ENCODE measurements around the gene CFAP74. TPM values are rescaled to one million over a fixed set of nuclear protein-coding genes. Genes with fewer than 3 reads are reported as not detected.

CFAP74 gene
- total RNA-seq, 3 donors from 2014 or later (not counting 1 experiment from before 2014, with no cell fraction given): not detected

- Histone ChIP-seq H3K4me1 (ENCODE audit: control insufficient read depth, insufficient read depth, low read length) (no peaks in the 10 kb centered on the region), H3K36me3 (ENCODE audit: control insufficient read depth, insufficient read depth, low read length) (no peaks in the 10 kb centered on the region), H3K9me3 (ENCODE audit: control insufficient read depth, insufficient read depth, low read length) (no peaks in the 10 kb centered on the region), H3K27me3 (ENCODE audit: control insufficient read depth, insufficient read depth, low read length) (no peaks in the 10 kb centered on the region), H3K4me3 (ENCODE audit: low read length) (no peak overlapping the region), H3K27ac (ENCODE audit: low read length) (no peak overlapping the region)
- Mint-ChIP-seq H3K4me1 (no peaks in the 10 kb centered on the region), H3K27ac (no peak overlapping the region), H3K4me3 (no peak overlapping the region), H3K36me3 (no peaks in the 10 kb centered on the region), H3K9me3 (no peaks in the 10 kb centered on the region), H3K27me3 (ENCODE audit: low read depth in 2 of 2) (peaks cover 0 to 3% of the 10 kb centered on the region in 2 donors)
- TF ChIP-seq, protein P1, sequence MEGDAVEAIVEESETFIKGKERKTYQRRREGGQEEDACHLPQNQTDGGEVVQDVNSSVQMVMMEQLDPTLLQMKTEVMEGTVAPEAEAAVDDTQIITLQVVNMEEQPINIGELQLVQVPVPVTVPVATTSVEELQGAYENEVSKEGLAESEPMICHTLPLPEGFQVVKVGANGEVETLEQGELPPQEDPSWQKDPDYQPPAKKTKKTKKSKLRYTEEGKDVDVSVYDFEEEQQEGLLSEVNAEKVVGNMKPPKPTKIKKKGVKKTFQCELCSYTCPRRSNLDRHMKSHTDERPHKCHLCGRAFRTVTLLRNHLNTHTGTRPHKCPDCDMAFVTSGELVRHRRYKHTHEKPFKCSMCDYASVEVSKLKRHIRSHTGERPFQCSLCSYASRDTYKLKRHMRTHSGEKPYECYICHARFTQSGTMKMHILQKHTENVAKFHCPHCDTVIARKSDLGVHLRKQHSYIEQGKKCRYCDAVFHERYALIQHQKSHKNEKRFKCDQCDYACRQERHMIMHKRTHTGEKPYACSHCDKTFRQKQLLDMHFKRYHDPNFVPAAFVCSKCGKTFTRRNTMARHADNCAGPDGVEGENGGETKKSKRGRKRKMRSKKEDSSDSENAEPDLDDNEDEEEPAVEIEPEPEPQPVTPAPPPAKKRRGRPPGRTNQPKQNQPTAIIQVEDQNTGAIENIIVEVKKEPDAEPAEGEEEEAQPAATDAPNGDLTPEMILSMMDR (IDR thresholded peaks at IDR 0.05): no peak
- WGBS (ENCODE audit: insufficient coverage): 79% methylated on average over 33 of the region's 33 CpGs
- no peak for ATAC-seq
- no peak for DNase-seq
- intact Hi-C loops (cut with micrococcal nuclease): no loop called here
These were observed 28.3 kb upstream of the CFAP74 start for GRCh38 chr1:2031546-2032540.

DNA sequence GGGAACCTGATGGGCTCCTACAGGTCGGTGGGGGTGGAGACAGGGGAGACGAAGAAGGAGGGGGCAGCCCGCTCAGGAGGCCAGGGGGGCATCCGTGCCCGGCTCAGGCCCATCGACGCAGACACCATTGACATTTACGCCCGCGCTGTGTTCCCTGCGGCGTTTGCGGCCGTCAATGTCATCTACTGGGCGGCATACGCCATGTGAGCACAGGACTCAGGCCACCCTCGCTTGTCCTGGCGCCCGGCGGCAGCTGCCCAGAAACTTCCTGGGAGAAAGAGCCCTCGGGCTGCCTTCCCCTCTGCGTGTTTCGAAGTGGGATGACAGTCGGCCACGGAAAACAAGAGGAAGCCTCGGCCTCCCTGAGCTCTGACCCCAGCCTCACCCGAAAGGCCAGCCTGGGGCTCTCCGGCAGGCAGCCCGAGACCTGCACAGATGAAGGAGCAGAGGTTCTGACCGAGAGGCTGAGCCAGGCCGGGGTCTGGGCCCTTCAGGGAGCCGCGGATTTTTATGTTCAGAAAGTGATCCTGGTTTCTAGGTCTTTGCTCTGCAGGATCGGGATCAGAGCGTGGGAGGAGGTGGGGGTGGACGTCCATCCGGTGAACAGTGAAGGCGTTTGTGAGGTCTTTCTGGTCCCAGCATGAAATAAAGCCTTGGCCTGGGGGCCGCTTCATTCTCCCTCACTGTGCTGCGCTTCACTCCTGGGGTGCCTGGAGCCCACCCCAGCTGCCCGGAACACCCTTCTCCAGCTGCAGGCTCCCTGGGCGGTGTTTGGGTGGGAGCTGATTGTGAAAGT, 26.7 kb upstream of the CFAP74 start:
- no peak overlapping the region for H3K4me3 Mint-ChIP-seq
- Histone ChIP-seq H3K4me3 (ENCODE audit: low read length) (no peak overlapping the region), H3K4me1 (ENCODE audit: control insufficient read depth, insufficient read depth, low read length) (peaks cover 10% of the 10 kb centered on the region), H3K36me3 (ENCODE audit: control insufficient read depth, insufficient read depth, low read length) (no peaks in the 10 kb centered on the region), H3K27me3 (ENCODE audit: control insufficient read depth, insufficient read depth, low read length) (no peaks in the 10 kb centered on the region), H3K27ac (ENCODE audit: low read length) (no peak overlapping the region), H3K9me3 (ENCODE audit: control insufficient read depth, insufficient read depth, low read length) (no peaks in the 10 kb centered on the region)
- H3K4me1 Mint-ChIP-seq: no peaks in the 10 kb centered on the region
- H3K27ac Mint-ChIP-seq: no peak overlapping the region
- H3K27me3 Mint-ChIP-seq (ENCODE audit: low read depth in 2 of 2): peaks cover 0 to 3% of the 10 kb centered on the region in 2 donors
- 90% methylated on average over 42 of the region's 42 CpGs for WGBS (ENCODE audit: insufficient coverage)
- H3K9me3 Mint-ChIP-seq: no peaks in the 10 kb centered on the region
- H3K36me3 Mint-ChIP-seq: no peaks in the 10 kb centered on the region
- TF ChIP-seq, protein P1 (IDR thresholded peaks at IDR 0.05): no peak
- no peak for ATAC-seq
- no peak for DNase-seq
- intact Hi-C loops (cut with micrococcal nuclease): no loop called here

GRCh38 chr1:2029561-2029960, 26.0 kb upstream of the CFAP74 start:
- Histone ChIP-seq H3K27me3 (ENCODE audit: control insufficient read depth, insufficient read depth, low read length) (no peaks in the 10 kb centered on the region), H3K9me3 (ENCODE audit: control insufficient read depth, insufficient read depth, low read length) (no peaks in the 10 kb centered on the region), H3K4me1 (ENCODE audit: control insufficient read depth, insufficient read depth, low read length) (peaks cover 13% of the 10 kb centered on the region), H3K36me3 (ENCODE audit: control insufficient read depth, insufficient read depth, low read length) (no peaks in the 10 kb centered on the region), H3K4me3 (ENCODE audit: low read length) (no peak overlapping the region), H3K27ac (ENCODE audit: low read length) (no peak overlapping the region)
- no peak for ATAC-seq
- TF ChIP-seq, protein P1 (IDR thresholded peaks at IDR 0.05): no peak
- Mint-ChIP-seq H3K4me3 (no peak overlapping the region), H3K27me3 (ENCODE audit: low read depth in 2 of 2) (peaks cover 0 to 3% of the 10 kb centered on the region in 2 donors), H3K36me3 (no peaks in the 10 kb centered on the region), H3K4me1 (no peaks in the 10 kb centered on the region), H3K9me3 (no peaks in the 10 kb centered on the region), H3K27ac (no peak overlapping the region)
- DNase-seq: no peak
- 89% methylated on average over 15 of the region's 15 CpGs for WGBS (ENCODE audit: insufficient coverage)
- intact Hi-C loops (cut with micrococcal nuclease): no loop called here
